ENCODE measurements around the gene L3MBTL4.

DNA sequence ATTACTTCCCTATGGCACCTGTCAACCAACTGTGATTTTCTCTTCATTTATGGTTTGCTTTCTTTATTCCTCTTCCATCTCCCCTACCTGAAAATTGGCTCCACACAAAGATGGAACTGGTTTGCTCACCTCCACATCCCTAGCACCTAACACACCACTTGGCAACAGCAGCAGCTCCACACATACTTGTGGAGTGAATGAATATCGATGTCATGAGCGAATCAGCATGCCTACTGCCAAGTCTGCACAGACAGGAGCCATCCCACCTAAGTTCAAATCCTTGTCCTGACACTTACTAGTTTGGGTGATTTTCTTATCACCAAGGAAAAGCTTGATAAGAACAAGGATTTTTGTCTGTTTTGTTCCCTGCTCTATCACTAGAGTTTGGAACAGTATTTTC, 328.0 kb downstream of the L3MBTL4 start:
- no peak for TF ChIP-seq CTCF (conservative IDR thresholded peaks at IDR 0.05; ENCODE audit: low read length)
- TF ChIP-seq EZH2phosphoT487 (IDR thresholded peaks at IDR 0.05; ENCODE audit: borderline replicate concordance, low read depth, low read length): no peak
